Sigmoid colon (tissue), 7 donors: Measurements from ENCODE around the gene ARFGAP1. TPM values are rescaled to one million over a fixed set of nuclear protein-coding genes. Genes with fewer than 3 reads are reported as not detected.

Source experiments
- DNase-seq: peaks from one replicate; pipeline ENCODE4 v3.0.0-alpha.2; 2019
- H3K27ac ChIP-seq, 4 donors: fragments of 200-600 bp; sonication (generic); one replicate each; pipeline ENCODE4 v1.5.1; 2016 to 2019; ENCODE audit warnings: mild to moderate bottlenecking in 1 of 4
- H3K27me3 ChIP-seq, 3 donors: fragments of 200-600 bp; sonication (generic); one replicate each; pipeline ENCODE4 v1.5.1; 2019; ENCODE audit warnings: mild to moderate bottlenecking in 1 of 3
- H3K36me3 ChIP-seq, 4 donors: fragments of 200-600 bp; sonication (generic); one replicate each; pipeline ENCODE4 v1.5.1; 2016 to 2019
- H3K4me1 ChIP-seq, 4 donors: fragments of 200-600 bp; sonication (generic); one replicate each; pipeline ENCODE4 v1.5.1; 2017 to 2019
- H3K4me3 ChIP-seq, 4 donors: fragments of 200-600 bp; sonication (generic); one replicate each; pipeline ENCODE4 v1.5.1; 2017 to 2019; ENCODE audit warnings: mild to moderate bottlenecking in 2 of 4, moderate library complexity in 1 of 4
- H3K9me3 ChIP-seq, 4 donors: fragments of 200-600 bp in 3 of 4; sonication (generic) in 3 of 4; one replicate each; pipeline versions ENCODE4 v1.5.1 to v1.6.1; 2013 to 2019
- EP300 ChIP-seq, 4 donors: sonication (generic); formaldehyde crosslinking; IDR thresholded peaks; one replicate each; pipeline ENCODE4 v1.6.1; 2017; ENCODE audit warnings: antibody characterized with exemption in 4 of 4
- POLR2A ChIP-seq, 2 donors: fragments of 450-650 bp; IDR thresholded peaks; one replicate each; pipeline ENCODE4 v1.6.1; 2016; ENCODE audit warnings: antibody characterized with exemption in 2 of 2, mild to moderate bottlenecking in 2 of 2, moderate library complexity in 2 of 2
- POLR2AphosphoS5 ChIP-seq, 4 donors: sonication (generic); formaldehyde crosslinking; IDR thresholded peaks; one replicate each; pipeline ENCODE4 v1.6.1; 2017; ENCODE audit warnings: antibody characterized with exemption in 4 of 4
- WGBS, 2 donors: extraction: QIAGEN DNeasy Blood & Tissue Kit; methylation state at CpG; one replicate each; pipeline ENCODE4 v1.1.7; 2013; 5-methylcytosine and 5-hydroxymethylcytosine counted together
- intact Hi-C: fragments of 100-400 bp; cut with DNase I; formaldehyde crosslinking; loops from one replicate; pipeline ENCODE4 v1.15.1; 2023
- polyA plus RNA-seq, 3 donors: library from polyadenylated mRNA; stranded (reverse); fragments of 200-250 nt; gene quantifications; one replicate each; pipeline ENCODE4 v1.2.3, GENCODE V29; 2013
- total RNA-seq, 4 donors: library from RNA; depleted of rRNA; stranded (reverse); fragments of >200 nt; gene quantifications; one replicate each; pipeline ENCODE4 v1.1.0, GENCODE V29; 2016
- TF ChIP-seq, protein P1 (sequence below), 4 experiments: fragments of 450-650 bp in 3 of 4; fragments of 200-600 bp in 1 of 4; IDR thresholded peaks; one replicate each; pipeline ENCODE4 v1.5.1; 2016 to 2019; ENCODE audit warnings: antibody characterized with exemption in 4 of 4, mild to moderate bottlenecking in 3 of 4, moderate library complexity in 2 of 4
- donor health status: healthy with polysubstance abuse.
- donor health status: Bipolar disorder and iron deficiency.
- donor health status: healthy.

Gene ARFGAP1
- total and polyA plus RNA-seq, 7 donors: 19.8 to 109 (median 31.8) TPM

DNA sequence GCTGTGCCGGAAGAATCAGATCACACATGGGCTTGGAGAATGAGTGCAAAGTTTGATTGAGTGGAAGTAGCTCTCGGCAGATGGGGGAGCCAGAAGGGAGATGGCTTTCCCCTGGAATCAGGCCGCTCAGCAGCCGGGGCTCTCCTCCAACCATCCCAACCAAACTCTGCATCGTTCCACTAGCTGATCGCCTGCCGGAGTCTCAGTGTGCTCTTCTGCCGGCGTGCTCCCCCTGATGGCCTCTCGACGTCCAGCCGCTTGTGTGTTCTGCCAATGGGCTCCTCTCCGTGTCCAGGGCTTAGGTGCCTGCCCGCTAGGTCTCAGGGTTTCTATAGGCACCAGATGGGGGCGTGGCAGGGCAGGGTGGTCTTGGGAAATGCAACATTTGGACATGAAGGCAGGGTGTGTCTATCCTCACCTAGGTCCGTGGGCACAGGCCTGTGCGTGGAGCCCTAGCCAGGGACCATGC is 41.8 kb upstream of the ARFGAP1 start:
- H3K36me3 ChIP-seq: no peaks in the 10 kb centered on the region
- H3K27ac ChIP-seq: no peak overlapping the region
- H3K4me1 ChIP-seq: peaks cover 0 to 4% (median 0%) of the 10 kb centered on the region in 4 donors
- 12 to 15% methylated on average over 17 of the region's 17 CpGs for WGBS, 2 donors
- no peaks in the 10 kb centered on the region for H3K9me3 ChIP-seq
- DNase-seq: peak; percentile 78
- H3K27me3 ChIP-seq: peaks cover 0 to 49% (median 12%) of the 10 kb centered on the region in 3 donors
- TF ChIP-seq, protein P1, sequence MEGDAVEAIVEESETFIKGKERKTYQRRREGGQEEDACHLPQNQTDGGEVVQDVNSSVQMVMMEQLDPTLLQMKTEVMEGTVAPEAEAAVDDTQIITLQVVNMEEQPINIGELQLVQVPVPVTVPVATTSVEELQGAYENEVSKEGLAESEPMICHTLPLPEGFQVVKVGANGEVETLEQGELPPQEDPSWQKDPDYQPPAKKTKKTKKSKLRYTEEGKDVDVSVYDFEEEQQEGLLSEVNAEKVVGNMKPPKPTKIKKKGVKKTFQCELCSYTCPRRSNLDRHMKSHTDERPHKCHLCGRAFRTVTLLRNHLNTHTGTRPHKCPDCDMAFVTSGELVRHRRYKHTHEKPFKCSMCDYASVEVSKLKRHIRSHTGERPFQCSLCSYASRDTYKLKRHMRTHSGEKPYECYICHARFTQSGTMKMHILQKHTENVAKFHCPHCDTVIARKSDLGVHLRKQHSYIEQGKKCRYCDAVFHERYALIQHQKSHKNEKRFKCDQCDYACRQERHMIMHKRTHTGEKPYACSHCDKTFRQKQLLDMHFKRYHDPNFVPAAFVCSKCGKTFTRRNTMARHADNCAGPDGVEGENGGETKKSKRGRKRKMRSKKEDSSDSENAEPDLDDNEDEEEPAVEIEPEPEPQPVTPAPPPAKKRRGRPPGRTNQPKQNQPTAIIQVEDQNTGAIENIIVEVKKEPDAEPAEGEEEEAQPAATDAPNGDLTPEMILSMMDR (IDR thresholded peaks at IDR 0.05): peak; percentile 20 to 54 (median 44)
- TF ChIP-seq POLR2A (IDR thresholded peaks at IDR 0.05) (no peak), EP300 (IDR thresholded peaks at IDR 0.05) (no peak), POLR2AphosphoS5 (IDR thresholded peaks at IDR 0.05) (no peak)
- no peak overlapping the region for H3K4me3 ChIP-seq
- intact Hi-C loops: loop anchor here (1.0 to 5.0 kb wide), 2 partner anchors 49 to 175 kb away; no protein-coding TSS in a partner anchor

DNA sequence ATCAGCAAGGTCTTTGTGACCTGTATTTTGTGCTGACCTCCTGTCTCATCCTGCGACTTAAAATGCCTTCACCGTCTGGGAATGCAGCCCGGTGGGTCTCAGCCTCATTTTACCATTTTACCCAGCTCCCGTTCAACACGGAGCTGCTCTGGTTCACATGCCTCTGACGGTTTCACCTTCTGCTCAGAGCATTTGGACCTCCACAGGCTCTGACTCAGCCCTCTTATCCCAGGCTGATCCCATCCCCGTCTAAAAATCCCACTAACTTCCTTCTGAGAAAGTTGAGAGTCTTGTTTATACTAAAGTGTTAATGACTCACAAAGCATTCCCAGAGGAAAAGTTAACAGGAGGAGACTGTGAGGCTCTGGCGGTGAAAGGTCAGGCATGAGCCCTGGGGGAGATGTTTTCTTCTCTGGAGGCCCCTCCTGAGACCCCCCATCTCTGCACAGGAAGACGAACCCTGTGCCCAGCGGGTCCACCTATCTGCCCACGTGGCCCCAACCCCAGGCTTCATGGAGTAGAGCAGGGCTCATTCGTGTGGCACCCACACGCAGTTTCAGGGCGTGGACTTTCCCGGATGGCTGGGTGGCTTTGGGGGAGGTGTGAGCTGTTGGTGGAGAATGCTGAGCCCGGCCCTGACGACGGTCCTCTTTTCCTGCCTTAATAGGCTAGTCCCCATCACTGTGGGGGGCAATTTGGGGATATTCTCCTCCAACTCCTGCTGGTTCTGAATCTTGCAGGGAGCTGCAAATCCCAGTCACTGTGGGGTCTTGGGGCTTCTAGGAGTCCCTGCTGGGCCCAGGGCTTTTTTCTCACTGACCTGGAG is 40.2 kb upstream of the ARFGAP1 start:
- H3K4me1 ChIP-seq: peaks cover 0 to 4% (median 0%) of the 10 kb centered on the region in 4 donors
- H3K27ac ChIP-seq: no peak overlapping the region
- no peaks in the 10 kb centered on the region for H3K9me3 ChIP-seq
- TF ChIP-seq POLR2A (IDR thresholded peaks at IDR 0.05) (no peak), EP300 (IDR thresholded peaks at IDR 0.05) (no peak)
- TF ChIP-seq, protein P1 (IDR thresholded peaks at IDR 0.05): no peak
- no peak overlapping the region for H3K4me3 ChIP-seq
- intact Hi-C loops: loop anchor here (5.0 kb wide), 1 partner anchor 50 kb away; no protein-coding TSS in a partner anchor
- peaks cover 0 to 60% (median 17%) of the 10 kb centered on the region in 3 donors for H3K27me3 ChIP-seq
- no peak for DNase-seq
- WGBS, 2 donors: 28 to 46% methylated on average over 18 of the region's 18 CpGs
- H3K36me3 ChIP-seq: no peaks in the 10 kb centered on the region

DNA sequence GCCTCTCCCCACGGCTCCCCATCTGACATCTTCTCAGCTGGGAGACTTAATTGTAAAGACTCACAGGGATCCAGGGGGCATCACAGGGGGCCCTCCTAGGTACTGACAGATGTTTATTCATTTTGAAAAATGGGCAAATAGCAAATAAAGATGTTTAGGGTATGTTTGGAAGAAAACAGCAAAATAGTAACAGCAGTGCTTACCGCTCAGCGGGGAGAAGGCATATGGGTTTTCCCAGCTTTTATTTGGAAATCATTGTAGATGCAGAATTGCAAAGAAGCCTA is 39.6 kb upstream of the ARFGAP1 start:
- intact Hi-C loops: loop anchor here (5.0 kb wide), 1 partner anchor 51 kb away; no protein-coding TSS in a partner anchor
- peaks cover 0 to 4% (median 0%) of the 10 kb centered on the region in 4 donors for H3K4me1 ChIP-seq
- TF ChIP-seq, protein P1 (IDR thresholded peaks at IDR 0.05): no peak
- no peak for TF ChIP-seq EP300 (IDR thresholded peaks at IDR 0.05)
- TF ChIP-seq POLR2A (IDR thresholded peaks at IDR 0.05): no peak
- no peak for TF ChIP-seq POLR2AphosphoS5 (IDR thresholded peaks at IDR 0.05)
- 72 to 83% methylated on average over 3 of the region's 3 CpGs for WGBS, 2 donors
- DNase-seq: no peak
- no peaks in the 10 kb centered on the region for H3K9me3 ChIP-seq
- H3K27me3 ChIP-seq: peaks cover 0 to 60% (median 17%) of the 10 kb centered on the region in 3 donors
- H3K4me3 ChIP-seq: no peak overlapping the region
- H3K36me3 ChIP-seq: no peaks in the 10 kb centered on the region
- no peak overlapping the region for H3K27ac ChIP-seq

- TF ChIP-seq, protein P1 (IDR thresholded peaks at IDR 0.05): no peak
- TF ChIP-seq POLR2AphosphoS5 (IDR thresholded peaks at IDR 0.05) (no peak), POLR2A (IDR thresholded peaks at IDR 0.05) (no peak), EP300 (IDR thresholded peaks at IDR 0.05) (no peak)
- Histone ChIP-seq H3K4me1 (peaks cover 0 to 4% (median 0%) of the 10 kb centered on the region in 4 donors), H3K36me3 (no peaks in the 10 kb centered on the region), H3K27me3 (peaks cover 0 to 55% (median 15%) of the 10 kb centered on the region in 3 donors), H3K4me3 (no peak overlapping the region), H3K27ac (no peak overlapping the region), H3K9me3 (no peaks in the 10 kb centered on the region)
- 81 to 88% methylated on average over 17 of the region's 17 CpGs for WGBS, 2 donors
- intact Hi-C loops: loop anchor here (5.0 kb wide), 1 partner anchor 52 kb away; no protein-coding TSS in a partner anchor
- no peak for DNase-seq
Measured at GRCh38 chr20:63233924-63234323, 38.7 kb upstream of the ARFGAP1 start.
